Right ventricle myocardium superior (tissue), 1 donor: ENCODE results near the gene CXCR5. TPM values are rescaled to one million over a fixed set of nuclear protein-coding genes. Genes with fewer than 3 reads are reported as not detected.
"Not testable (repeated sequence)": the region's sequence is repeated elsewhere in the genome, so short reads cannot be mapped to it uniquely, and the experiment has no call there.

Experiments used
- ATAC-seq: fragments of 200-7000 bp; cut with Tn5 transposase; one replicate; pipeline ENCODE4 v1.9.1; 2020; ENCODE audit warnings: mild to moderate bottlenecking; ENCODE audit not compliant: poor library complexity
- DNase-seq: peaks from one replicate; pipeline ENCODE4 v3.0.0-alpha.2; 2020
- intact Hi-C: fragments of 100-400 bp; cut with DNase I; formaldehyde crosslinking; loops from one replicate; pipeline ENCODE4 v1.11.2; 2022
- long read RNA-seq: library from polyadenylated mRNA; unstranded; transcript quantifications from one replicate; pipeline ENCODE4 v2.0.0, GENCODE V29; 2021
- total RNA-seq: library from RNA; stranded (reverse); fragmentation: NEBNext Ultra II Directional; extraction: Animal tissue kit (Norgen Biotek cat#: 25700); gene quantifications from one replicate; pipeline ENCODE4 v1.2.1, GENCODE V29; 2021
- donor health status: DM: no; HTN: yes; CAD: no; lungs with severe emphysema.

CXCR5 gene, protein sequence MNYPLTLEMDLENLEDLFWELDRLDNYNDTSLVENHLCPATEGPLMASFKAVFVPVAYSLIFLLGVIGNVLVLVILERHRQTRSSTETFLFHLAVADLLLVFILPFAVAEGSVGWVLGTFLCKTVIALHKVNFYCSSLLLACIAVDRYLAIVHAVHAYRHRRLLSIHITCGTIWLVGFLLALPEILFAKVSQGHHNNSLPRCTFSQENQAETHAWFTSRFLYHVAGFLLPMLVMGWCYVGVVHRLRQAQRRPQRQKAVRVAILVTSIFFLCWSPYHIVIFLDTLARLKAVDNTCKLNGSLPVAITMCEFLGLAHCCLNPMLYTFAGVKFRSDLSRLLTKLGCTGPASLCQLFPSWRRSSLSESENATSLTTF
- not detected for total RNA-seq
- long read RNA-seq, partial matches to known transcripts, result 0 of 1 reads
- long read RNA-seq, other reads (novel, unspliced or antisense), result 1 of 1 reads

DNA sequence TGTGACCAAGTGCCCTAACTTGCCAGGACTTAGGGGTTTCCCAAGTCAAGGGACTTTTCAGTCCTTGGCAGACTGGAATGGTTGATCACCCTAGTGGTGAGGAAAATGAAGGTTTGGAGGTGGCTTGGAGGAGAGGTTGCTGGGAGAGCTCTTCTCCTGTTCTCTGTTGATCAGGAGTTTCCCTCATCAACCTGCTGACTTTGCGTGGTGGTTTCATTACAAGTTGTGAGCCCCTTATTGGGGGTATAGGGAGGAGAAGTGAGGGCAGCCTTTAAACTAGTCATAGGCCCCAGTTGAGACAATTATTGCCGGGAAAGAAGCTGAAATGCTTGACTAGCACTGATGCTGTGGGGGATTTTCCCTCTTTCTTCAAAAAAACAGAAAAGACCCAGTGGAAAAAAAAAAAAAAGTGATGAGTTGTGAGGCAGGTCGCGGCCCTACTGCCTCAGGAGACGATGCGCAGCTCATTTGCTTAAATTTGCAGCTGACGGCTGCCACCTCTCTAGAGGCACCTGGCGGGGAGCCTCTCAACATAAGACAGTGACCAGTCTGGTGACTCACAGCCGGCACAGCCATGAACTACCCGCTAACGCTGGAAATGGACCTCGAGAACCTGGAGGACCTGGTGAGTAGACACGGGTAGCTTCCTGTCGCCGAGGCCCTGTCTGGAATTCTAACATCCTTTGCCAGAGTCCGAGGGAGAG, at the start of gene CXCR5:
TSS of gene CXCR5 (plus strand) at position 525 of the 704 bp plus-strand sequence. CDS start at position 575, 50 bp downstream.
- ATAC-seq (no peak), DNase-seq (no peak)
- intact Hi-C loops, result no loop called here

DNA sequence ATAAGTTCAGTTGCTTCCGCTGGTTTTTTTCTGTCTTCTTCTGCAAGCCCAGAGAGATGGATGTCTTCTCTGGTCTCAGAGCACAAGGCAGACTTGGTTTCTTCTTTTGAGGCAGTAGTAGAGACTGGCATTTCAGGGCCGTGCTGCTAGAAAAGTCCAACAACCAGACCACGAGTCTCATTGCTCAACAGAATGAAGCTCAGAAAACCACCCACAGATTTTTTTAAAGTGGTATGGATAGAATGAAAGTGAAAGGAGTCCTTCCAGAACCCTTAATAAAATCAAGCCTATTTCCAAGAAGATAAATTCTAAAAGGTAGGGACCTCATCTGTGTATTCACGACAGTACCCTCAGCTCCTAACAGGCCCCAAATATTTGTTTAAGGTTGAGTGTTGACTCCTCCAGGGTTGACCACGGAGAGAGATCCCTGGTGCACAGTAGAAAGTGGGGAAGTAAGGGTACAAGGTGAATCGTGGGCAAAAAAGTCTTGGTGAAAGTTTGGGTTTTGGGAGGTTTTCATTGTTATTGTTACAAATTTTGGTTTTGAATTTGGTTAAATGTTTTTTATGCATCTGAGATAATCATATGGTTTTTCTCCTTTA, 49.2 kb upstream of the CXCR5 start:
- intact Hi-C loops, result no loop called here
- ATAC-seq (no peak), DNase-seq (no peak)

DNA sequence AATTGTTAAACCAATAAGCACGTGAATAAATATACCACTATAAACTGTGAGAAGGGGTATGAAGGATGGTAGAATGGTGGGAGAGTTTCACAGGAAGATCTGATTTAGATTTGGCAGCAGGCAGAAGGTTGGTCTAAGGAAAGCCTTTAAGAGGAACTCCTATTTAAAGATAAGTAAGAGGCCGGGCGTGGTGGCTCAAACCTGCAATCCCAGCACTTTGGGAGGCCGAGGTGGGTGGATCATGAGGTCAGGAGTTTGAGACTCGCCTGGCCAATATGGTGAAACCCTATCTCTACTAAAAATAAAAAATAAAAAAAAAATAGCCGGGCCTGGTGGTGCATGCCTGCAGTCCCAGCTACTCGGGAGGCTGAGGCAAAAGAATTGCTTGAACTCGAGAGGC, 45.8 kb upstream of the CXCR5 start:
- ATAC-seq (no peak), DNase-seq (no peak)
- intact Hi-C loops, result no loop called here

DNA sequence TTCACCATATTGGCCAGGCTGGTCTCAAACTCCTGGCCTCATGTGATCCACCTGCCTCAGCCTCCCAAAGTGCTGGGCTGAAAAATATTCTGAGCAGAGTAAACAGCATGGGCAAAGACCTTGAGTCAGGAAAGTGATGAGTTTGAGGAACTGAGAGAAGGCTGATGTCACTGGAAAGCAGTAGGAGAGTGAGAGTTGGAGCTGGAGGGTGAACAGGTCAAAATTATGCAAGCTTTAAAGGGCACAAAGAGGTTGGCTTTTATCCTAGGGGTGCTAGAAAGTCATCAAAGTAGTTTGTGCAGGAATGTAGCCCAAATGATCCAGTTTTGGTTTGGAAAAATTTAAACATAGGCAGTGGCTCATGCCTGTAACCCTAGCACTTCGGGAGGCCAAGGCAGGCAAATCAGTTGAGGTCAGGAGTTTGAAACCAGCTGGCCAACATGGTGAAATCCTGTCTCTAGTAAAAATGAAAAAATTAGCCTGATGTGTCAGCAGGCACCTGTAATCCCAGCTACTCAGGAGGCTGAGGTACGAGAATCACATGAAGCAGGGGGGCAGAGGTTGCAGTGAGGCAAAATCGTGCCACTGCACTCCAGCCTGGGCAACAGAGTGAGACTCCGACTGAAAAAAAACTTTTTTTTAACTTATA, 44.7 kb upstream of the CXCR5 start:
- no peak for ATAC-seq
- DNase-seq, result no peak

DNA sequence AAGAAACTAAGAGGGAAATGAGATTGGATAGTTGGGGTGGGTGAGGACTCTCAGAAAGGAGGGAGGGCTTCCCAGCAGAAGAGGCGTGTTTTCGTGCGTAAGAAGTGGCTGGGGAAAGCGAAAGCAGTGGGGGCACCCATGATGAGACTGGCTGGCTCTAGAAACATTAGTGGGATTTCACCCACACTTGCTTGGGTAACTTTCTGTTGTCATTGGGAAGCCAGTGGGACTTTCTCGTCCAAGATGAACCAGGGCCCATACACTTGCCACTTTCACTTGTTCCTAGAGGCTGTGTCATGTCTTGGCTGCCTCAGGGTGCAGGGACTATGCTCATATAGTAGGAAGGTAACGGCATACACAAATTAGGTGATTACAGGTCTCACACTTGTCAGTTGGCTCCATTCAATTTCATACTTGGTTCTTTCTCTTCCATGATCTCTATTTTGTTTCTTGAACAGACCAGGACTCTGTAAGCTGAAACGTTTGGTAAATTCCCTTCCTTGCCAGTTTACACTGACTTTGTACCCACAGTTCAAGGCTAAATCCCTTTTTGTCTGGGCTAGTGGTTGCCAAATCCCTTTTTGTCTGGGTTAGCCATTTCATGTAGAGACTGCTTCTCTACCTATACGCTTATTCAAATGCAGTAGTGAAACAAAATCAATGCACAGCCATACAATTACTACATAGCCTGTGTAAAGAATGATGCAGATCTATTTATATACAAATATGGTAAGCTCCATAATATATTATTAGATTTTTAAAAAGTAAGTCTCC, 42.0 kb upstream of the CXCR5 start:
- DNase-seq (no peak), ATAC-seq (no peak)
- intact Hi-C loops, result no loop called here

More for the DNA sequence above, 44.7 kb upstream of the CXCR5 start:
- intact Hi-C loops, result no loop called here

DNA sequence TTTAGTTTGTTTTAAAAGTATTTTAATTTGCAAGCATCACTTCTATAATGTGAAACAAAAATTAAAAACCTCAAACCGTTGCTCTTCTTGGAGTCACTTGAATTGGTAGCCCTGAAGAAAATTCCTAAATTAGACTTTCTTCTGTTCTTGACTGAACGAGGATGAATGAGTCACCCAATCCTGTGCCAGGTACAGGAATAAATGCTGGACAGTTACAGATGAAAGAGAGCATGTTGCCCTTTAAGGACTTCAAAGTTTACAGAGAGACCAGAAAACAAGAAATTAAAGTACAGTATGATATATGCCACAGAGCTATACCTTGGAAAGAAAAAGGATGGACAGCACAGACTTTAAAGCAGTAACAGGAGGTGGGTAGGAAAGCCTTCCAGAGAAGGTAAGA, 41.3 kb upstream of the CXCR5 start:
- no peak for DNase-seq
- ATAC-seq, result no peak
- intact Hi-C loops, result no loop called here

DNA sequence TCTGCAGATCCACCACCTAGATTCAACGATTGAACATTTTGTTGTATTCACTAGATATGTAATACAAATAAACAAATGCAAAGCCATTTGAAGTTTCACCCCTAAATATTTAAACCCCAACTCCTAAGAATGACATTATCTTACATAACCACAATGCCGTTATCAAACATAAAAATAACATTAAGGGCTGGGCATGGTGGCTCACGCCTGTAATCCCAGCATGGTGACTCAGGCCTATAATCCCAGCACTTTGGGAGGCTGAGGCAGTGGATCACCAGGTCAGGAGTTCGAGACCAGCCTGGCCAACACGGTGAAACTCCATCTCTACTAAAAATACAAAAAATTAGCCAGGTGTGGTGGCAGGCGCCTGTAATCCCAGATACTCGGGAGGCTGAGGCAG, 40.8 kb upstream of the CXCR5 start:
- ATAC-seq, intact Hi-C loops, DNase-seq: not testable (repeated sequence)

DNA sequence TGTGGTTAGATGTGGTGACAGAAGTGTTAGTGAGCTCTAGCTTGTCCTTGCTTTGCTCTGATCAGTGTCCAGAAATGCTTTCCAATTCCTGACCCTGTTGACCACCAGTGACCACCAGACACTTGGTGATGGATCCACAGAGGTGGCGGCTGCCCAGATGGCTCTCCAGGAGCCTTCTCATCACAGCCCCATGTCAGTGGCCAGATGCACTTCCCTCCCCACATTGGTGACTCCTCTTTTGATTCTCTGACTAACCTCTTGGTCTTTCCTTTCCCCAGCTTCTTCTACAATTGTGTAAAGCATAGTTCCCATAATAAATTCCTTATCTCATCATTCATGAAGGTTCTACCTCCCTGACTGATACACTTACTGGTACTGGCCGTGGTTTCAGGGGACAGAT, 40.1 kb upstream of the CXCR5 start:
- ATAC-seq (no peak), DNase-seq (no peak)
- intact Hi-C loops, result no loop called here

DNA sequence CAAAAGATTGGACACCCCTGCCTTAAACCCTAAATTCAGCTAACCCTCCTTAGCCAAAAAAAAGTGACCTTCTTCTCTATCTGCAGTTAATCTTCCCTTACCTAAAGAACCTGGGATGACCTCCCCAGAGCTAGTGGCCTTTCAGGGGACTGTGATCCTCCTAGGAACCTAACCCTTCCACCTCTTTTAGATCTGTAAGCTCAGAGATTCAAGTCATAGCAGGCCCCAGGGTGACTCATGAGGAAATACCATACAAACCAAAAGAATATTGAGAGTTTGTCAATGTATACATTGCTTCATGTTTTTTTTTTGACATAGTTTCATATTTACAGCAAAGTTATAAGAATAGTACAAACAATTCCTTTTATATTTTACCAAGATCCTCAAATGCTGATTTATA, 38.3 kb upstream of the CXCR5 start:
- DNase-seq (no peak), ATAC-seq (no peak)
- intact Hi-C loops, result no loop called here

DNA sequence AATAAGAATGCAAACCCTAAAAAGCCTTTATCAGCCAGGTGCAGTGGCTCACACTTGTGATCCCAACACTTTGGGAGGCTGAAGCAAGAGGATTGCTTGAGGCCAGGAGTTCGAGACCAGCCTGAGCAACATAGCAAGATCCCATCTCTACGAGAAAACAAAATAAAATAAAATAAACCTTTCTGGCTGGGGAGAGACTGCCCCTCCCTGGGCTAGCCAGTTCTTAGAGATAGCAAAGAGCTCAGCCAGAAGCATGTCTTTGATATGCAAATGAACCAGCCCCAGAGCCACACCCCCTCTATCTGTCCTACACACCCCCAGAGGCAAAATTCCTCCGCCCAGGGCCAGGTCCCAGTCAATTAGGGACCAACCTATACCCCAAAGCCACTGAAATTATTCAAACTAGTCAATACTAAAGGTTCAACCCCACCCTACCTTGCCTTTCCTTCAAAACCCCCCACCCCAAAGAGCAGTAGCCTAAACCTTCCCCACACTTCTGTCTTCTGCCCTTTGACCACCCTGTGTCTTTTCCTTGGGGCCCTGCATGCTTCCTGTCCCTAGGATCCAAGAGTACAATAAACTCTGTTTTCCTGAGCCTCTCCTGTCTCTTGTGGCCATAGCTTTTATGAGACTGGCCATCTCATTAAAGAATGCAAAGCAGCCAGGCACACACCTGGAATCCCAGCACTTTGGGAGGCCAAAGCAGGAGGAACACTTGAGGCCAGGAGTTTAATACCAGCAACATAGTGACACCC, 37.3 kb upstream of the CXCR5 start:
- no peak for DNase-seq
- intact Hi-C loops, result no loop called here
- no peak for ATAC-seq

DNA sequence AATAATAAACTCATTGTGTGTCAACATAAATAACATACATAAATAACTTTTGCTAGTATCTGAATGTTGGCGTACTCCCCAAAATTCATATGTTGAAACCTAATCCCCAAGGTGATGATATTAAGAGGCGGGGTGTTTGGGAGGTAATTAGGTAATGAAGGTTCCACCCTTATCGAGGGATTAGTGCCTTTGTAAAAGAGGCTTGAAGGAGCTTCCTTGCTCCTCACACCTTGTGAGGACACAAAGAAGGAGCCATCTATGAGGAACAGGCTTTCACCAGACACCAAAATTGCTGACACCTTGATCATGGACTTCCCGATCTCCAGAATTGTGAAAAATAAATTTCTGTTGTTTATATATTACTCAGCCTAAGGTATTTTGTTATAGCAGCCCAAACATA, 33.9 kb upstream of the CXCR5 start:
- DNase-seq (no peak), ATAC-seq (no peak)
- intact Hi-C loops, result no loop called here

DNA sequence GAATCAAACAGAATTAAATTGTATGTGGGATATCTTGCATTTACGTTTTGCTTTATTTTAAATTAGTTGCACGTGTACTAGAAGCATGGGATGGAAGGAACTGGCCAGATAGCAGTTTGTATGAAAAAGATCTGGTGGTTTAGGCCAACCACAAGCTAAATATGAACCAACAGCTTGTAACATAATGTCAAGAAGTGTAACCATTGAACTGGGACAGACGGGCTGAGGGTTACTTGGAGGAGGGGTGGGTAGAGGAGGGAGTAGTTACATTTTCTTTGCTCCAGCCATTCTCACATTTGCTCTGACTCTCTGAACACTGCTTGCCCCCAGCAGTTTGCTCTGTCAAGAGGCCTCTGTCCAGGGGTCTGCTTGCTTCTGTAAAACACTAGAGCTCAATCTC, 31.7 kb upstream of the CXCR5 start:
- DNase-seq (no peak), ATAC-seq (no peak)
- intact Hi-C loops, result no loop called here

DNA sequence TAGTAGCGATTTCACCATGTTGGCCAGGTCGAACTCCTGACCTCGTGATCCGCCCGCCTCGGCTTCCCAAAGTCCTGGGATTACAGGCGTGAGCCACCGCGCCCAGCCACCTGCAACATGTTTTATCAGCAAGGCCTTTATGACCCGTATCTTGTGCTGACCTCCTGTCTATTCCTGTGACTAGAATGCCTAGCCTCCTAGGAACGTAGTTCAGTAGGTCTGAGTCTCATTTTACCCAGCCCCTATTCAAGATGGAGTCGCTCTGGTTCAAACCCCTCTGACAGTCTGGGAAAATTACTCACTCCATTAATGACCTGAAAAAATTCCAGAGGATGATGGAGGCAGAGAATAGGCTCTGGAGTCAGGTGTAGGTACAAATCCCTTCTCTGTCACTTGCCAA, 30.0 kb upstream of the CXCR5 start:
- ATAC-seq (no peak), DNase-seq (no peak)
- intact Hi-C loops, result no loop called here

DNA sequence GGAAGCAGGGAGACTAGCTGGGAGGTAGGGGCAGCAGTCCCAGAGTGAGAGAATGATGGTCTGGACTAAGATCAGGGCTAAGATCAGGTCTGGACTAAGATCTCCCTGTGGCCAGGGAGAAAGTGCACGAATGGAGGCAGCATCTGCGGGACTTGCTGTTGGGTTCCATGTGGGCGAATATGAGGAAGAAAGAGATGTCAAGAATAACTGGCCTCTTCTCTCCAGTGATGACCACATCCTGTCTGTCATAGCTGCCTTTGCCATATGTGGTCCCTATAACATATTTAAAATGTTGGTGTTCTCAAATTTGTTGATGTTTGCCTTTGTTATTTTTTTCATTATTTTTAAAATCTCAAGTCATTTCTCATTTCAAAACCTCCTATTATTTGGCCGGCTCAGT, 27.4 kb upstream of the CXCR5 start:
- ATAC-seq, result no peak
- DNase-seq, result no peak
- intact Hi-C loops, result no loop called here

DNA sequence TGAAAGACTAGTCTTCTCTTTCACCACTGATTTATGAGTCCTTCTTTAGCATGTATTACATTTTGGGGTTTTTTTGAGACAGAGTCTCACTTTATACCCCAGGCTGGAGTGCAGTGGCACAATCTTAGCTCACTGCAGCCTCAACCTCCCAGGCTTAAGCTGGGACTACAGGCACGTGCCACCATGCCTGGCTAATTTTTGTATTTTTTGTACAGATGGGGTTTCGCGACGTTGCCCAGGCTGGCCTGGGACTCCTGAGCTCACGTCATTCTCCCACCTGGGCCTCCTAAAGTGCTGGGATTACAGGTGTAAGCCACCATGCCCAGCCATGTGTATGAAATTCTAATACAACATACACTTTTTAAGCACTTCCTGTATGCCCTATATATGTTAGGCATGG, 26.3 kb upstream of the CXCR5 start:
- intact Hi-C loops, result no loop called here
- ATAC-seq, result no peak
- no peak for DNase-seq

DNA sequence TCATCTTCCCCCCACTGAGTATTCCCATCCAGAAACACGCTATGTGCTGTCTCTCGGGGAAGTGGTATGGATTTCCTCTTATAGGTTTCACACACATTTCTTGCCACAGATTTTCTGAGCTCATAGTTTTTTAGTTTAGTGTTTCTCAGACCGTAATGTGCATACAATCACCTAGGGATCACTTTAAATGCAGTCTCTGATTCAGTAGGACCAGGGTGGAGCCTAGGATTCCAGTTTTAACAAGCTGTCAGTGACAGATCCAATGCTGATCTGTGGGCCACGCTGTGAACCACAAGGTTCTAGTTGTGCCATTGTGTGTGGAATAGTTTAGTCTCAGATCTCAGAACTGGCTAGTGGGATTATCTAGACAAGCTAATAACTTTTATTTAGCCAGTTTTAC, 23.7 kb upstream of the CXCR5 start:
- no peak for DNase-seq
- no peak for ATAC-seq
- intact Hi-C loops, result no loop called here

DNA sequence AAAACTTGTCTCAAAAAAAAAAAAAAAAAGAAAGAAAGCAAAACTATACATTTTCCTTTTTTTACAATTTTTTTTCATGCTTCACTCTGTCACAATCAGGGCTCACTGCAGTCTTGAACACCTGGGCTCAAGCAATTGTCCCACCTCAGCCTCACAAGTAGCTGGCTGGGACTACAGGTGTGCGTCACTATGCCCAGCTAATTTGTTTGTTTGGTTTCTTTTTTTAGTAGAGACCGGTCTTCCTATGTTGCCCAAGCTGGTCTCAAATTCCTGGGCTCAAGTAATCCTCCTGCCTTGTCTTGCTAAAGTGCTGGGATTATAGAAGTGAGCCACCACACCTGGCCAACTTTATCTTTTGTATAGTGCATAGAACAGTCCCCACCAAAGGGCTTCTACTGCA, 15.0 kb upstream of the CXCR5 start:
- no peak for ATAC-seq
- no peak for DNase-seq
- intact Hi-C loops, result no loop called here
